ENCODE results near the gene BIN2.

The BIN2 gene

GRCh38 chr12:51323966-51324895 lies at the start of gene BIN2:
BIN2 (minus strand) TSS chr12:51324174; CDS start chr12:51324102, 72 bp downstream.
- H3K4me3 ChIP-seq (ENCODE audit: low read depth, low read length) = no peak within 1 kb of the TSS

GRCh38 chr12:51373187-51373586 lies 49.2 kb upstream of the BIN2 start:
- no peak overlapping the region for H3K4me3 ChIP-seq (ENCODE audit: low read depth, low read length)

GRCh38 chr12:51372021-51372420 lies 48.0 kb upstream of the BIN2 start:
- no peak overlapping the region for H3K4me3 ChIP-seq (ENCODE audit: low read depth, low read length)

GRCh38 chr12:51371295-51371953 lies 47.5 kb upstream of the BIN2 start:
- no peak overlapping the region for H3K4me3 ChIP-seq (ENCODE audit: low read depth, low read length)

- no peak overlapping the region for H3K4me3 ChIP-seq (ENCODE audit: low read depth, low read length)
Measured at GRCh38 chr12:51370667-51371066, 46.7 kb upstream of the BIN2 start.

- H3K4me3 ChIP-seq (ENCODE audit: low read depth, low read length) = no peak overlapping the region
Measured at GRCh38 chr12:51369581-51369980, 45.6 kb upstream of the BIN2 start.

GRCh38 chr12:51368640-51369517 lies 44.9 kb upstream of the BIN2 start:
- no peak overlapping the region for H3K4me3 ChIP-seq (ENCODE audit: low read depth, low read length)

GRCh38 chr12:51365276-51365675 lies 41.3 kb upstream of the BIN2 start:
- no peak overlapping the region for H3K4me3 ChIP-seq (ENCODE audit: low read depth, low read length)

GRCh38 chr12:51364001-51364400 lies 40.0 kb upstream of the BIN2 start:
- no peak overlapping the region for H3K4me3 ChIP-seq (ENCODE audit: low read depth, low read length)

- no peak overlapping the region for H3K4me3 ChIP-seq (ENCODE audit: low read depth, low read length)
Measured at GRCh38 chr12:51362747-51363342, 38.9 kb upstream of the BIN2 start.

GRCh38 chr12:51362307-51362706 lies 38.3 kb upstream of the BIN2 start:
- no peak overlapping the region for H3K4me3 ChIP-seq (ENCODE audit: low read depth, low read length)

GRCh38 chr12:51361161-51362016 lies 37.4 kb upstream of the BIN2 start:
- H3K4me3 ChIP-seq (ENCODE audit: low read depth, low read length) = no peak overlapping the region

GRCh38 chr12:51360315-51360714 lies 36.3 kb upstream of the BIN2 start:
- H3K4me3 ChIP-seq (ENCODE audit: low read depth, low read length) = no peak overlapping the region

GRCh38 chr12:51359851-51360250 lies 35.9 kb upstream of the BIN2 start:
- H3K4me3 ChIP-seq (ENCODE audit: low read depth, low read length) = no peak overlapping the region

GRCh38 chr12:51358496-51358895 lies 34.5 kb upstream of the BIN2 start:
- H3K4me3 ChIP-seq (ENCODE audit: low read depth, low read length) = no peak overlapping the region

GRCh38 chr12:51357374-51358047 lies 33.5 kb upstream of the BIN2 start:
- no peak overlapping the region for H3K4me3 ChIP-seq (ENCODE audit: low read depth, low read length)

- no peak overlapping the region for H3K4me3 ChIP-seq (ENCODE audit: low read depth, low read length)
Measured at GRCh38 chr12:51351913-51352532, 28.0 kb upstream of the BIN2 start.

- no peak overlapping the region for H3K4me3 ChIP-seq (ENCODE audit: low read depth, low read length)
Measured at GRCh38 chr12:51349026-51349425, 25.1 kb upstream of the BIN2 start.

- H3K4me3 ChIP-seq (ENCODE audit: low read depth, low read length) = no peak overlapping the region
Measured at GRCh38 chr12:51348116-51348515, 24.1 kb upstream of the BIN2 start.

Data from iPS-11a (cell line).